HG02763 (cell line): ENCODE data around the gene TMEM158.

Experiments used
- ATAC-seq: cut with Tn5 transposase; IDR thresholded peaks from one replicate; pipeline ENCODE4 v1.9.1; 2021; ENCODE audit warnings: mild to moderate bottlenecking, moderate library complexity; ENCODE audit not compliant: unreplicated experiment

Gene TMEM158

DNA sequence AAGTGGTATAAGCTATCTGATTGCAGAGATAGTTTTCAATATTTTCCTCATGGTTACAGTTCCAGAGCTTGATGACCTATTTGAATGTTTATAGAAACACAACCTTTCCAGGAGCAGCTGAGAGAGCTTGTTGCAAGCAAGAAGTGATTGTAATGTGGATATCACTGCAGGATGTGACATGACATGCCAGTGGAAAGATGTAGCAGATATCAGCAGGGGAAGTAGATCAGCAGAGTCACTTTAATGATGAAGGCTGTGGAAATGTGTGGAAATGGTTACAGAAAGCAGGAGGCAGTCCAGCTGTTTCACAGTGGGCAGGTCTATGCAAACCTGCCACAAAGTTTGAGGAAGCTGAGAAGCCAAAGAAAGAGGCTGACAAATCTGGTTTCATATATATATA lies 21.0 kb downstream of the TMEM158 start:
- no peak for ATAC-seq

DNA sequence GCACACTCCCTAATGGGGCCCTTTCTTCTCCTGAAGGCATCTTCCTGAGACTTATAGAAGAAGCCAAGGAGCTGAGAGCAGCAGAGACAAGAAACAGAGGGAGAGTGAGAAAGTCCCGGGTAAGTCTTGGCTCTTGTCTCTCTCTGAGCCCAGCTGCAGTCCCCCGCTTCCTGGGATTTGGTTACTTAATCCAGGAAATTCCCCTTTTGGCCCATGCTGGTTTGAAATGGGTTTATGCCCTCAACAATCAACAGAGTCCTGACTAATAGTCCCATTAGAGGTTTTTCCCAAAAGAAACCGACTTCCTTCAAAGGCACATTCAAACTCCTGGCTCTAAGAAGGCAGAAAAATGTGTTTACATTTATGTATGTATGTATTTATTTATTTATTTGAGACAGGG lies 22.0 kb downstream of the TMEM158 start:
- no peak for ATAC-seq

DNA sequence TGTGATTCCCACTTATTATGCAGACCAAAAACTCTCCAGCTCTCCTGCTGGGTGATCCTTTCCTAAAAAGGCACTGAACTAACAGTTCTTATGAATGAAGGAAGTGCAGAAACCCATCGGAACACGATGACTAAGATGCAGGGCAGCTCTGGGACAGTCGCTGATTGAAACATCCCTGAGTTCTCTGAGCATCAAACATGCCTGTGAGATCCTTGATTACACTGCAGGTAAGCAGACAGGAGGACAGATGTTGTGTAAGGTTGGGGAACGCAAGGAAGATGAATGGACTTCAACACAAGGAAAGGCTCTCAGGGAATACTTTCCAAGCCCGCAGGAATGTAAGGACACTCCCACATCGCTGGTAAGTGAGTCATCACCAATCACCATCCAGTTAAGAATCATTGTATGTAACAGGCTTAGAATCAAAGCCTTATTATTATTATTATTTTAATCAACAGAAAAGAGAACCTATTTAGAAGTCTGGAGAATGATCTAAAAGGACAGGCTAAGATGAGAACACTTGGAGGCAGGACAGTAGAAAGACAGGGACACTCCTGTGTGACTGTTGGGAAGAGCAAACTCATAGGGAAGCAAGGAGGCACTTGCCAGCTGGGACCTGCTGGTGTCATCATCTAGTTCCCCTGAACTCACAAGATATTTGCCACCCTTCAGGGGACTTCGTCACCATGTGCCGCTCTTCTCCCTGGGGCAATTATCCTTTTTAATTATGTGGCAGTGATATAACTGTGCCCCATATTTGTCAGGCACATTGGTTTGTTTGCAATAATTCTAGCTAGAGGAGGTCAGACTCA lies 26.0 kb downstream of the TMEM158 start:
- no peak for ATAC-seq

DNA sequence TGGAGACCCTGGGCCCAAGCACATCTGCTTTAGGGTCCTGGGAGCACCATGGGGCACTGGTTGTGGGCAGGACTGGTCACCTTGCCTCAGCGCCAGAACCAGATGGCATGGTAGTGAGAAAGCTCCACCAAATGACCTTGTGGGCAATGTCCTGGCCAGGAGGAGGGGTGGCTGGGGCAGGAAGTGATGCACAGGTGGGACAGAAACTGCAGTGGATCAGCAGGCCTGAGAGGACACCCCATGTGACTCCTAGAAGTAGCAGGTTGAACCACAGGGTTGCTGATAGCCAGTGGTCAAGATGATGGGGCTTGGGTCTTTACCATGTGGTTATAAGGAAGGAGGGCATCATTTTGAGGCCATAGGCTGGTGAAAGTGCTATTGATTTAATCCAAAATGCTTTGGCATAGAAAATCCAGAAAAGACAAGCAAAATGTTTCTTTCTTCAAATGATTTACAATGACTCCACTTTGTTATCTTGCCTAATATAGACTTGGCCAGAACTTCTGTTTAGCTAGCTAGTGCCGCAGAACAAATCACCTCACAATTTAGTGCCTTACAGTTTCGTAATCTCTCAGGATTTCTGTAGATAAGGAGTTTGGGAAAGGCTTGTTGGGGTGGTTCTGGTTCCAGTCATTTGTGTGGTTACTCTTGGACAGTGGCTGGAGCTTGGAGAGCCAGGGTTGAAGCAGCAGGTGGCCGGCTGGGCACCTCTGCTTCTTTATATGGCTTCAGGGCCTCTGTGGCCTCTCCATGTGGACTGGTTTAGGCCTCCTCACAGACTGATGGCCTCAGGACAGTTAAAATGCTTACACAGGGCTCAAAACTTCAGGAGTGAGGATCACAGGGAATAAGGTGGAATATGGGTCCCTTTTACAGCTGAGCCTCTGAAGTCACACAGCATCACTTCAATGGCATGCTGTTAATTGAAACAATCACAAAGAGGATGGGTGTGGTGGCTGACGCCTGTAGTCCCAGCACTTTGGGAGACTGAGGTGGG lies 27.5 kb downstream of the TMEM158 start:
- ATAC-seq, result no peak

DNA sequence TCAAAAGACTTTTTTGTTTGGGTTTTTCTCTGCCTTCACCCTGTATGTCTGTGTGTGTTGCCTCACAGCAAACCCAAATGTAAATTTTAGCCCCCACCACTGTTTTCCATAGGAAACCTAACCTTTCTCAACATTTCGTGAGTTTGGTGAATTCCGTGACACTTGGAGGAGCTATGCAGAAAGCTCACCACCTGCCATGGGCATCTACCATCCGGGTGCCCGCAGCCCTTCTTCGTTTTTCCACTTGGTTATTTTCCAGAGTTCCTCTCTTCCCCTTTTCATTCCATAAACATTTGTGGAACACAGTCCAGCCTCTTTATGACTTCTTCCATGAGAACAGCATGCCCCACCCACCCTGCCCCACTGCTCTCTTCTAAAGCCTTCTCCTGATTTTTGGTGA lies 31.3 kb downstream of the TMEM158 start:
- no peak for ATAC-seq

DNA sequence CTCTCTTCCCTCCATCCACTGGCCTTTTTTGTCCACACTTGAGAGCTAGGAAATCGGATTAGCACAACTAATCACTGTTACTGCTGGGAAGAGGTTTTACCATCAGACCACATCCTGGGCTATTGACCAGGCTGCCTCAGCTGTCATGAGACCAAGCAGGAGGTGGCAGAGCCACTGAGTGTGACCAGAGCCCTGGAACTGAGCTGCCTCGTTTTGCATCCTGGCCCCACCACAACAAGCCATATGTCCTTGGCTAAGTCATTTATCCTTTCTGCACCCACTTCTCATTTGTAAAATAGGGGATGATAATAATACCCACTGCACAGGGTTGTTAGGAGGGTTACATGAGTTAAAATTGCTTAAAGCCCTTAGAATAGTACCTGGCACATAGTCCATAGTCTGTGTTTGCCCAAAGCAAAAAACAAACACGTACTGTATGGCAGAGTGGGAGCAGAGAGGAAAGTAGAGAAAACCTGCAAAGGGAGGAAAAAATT lies 34.1 kb downstream of the TMEM158 start:
- ATAC-seq, result no peak

DNA sequence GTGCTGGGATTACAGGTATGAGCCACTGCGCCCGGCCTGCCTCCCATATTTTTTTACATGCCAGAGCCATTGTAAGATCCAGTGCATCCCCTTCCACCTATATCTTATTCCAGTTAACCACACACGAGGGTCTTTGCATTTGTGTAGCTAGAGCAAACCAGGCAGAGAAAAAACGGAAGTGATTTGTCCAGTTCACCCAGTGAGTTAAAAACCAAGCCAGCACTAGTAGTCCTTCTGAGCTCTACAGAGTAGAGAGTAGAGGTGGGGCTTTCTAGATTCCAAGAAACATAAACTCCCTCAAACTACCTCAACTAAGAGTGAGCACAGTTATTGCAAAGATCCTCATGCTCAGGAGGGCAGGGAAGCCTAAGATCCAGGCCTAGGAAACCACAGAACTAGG lies 34.7 kb downstream of the TMEM158 start:
- ATAC-seq, result no peak

DNA sequence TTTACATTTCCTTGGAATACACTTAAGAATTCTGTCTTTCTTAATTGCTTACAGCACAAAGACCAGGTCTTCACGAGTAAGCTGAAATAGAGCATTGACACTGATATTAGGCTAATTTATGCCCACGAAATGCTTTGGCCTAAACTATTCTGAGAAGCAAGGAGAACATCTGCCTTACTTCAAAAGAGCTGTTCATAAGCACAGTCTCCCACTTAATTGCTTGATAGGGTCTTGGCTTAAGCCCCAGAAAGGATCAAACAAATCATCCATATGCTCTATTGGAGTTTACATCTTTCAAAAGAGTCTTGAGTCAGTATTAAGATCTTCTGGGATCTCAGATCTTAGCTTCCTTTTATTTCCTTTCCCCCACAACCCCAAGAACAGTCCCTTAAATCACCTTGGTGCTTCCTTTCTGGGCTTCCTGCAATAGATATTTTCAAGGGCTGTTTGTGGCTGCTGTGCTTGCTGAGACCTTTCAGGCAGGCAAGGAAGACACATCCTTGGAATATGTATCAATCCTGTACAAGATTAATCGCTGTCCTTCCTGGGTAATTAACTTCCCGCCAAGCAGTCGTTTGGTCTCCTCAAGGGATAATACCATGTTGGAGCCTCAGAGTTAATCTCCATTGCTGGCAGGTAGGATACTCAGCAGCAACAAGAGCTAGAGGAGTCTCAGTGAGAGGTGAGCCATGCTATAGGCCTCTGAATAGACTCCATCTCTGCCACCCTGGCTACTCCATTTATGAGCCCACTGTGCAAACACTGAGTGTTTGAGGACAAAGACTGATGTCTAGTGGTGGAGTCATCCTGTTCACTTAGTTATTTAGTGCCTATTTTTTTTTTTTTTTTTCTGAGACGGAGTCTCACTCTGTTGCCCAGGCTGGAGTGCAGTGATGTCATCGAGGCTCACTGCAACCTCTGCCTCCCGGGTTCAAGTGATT lies 37.1 kb downstream of the TMEM158 start:
- ATAC-seq, result no peak

DNA sequence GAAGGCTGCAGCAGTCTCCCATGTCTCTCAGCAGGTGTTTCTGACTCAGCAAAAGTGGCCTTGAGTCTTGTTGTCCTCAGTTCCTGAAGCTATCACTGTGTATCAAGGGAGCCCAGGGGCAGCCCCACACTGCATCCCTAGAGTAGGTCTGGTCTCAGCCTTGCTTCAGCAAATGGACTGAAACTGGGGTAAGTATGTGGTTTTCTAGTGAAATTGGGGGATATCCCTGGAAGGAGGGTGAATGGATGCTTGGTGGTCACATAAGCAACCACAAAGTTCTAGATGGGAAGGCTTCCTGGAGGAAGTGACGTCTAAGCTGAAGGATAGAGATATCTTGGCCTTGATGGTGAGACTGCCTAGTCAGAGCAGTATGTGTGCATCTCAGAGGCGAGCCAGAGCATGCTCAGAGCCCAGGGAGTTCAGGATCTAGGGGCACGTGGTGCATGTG lies 38.4 kb downstream of the TMEM158 start:
- no peak for ATAC-seq

DNA sequence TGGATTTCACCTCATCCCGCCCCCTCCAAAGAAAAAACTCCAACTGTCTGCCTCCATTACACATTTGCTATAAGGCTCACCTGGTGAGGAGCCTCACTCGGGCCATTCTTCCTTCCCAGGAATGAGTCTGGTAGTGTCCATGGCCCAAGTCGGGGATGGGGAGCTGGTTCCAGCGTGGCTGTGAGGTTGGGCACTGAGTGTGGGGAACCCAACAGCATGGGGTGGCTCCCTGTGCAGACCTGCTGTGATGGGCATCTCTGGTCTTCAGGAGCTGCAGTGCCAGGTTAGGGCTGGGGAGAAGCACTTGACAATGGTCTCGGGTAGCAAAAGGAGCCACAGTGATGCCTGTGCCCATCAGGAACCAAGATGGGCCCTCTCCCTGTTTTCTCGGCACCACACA lies 39.2 kb downstream of the TMEM158 start:
- no peak for ATAC-seq

DNA sequence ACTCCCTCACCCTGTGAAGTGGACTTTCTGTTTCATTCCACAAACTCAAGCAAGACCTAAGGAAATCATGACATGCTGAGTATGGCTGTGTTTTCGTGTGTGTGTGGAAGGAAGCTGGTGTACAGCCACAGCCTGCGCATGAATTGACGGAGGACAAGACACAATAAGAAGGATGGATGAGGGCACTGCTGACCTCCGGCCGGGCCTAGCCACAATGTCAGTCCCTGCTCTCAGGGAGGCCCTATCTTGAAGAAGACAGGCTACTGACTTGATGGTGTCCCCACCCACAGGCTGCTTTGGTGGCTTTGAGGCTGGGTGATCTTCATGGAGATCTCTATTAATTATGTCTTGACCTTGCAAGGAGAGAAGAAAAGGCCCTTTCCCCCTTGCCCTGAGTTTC lies 40.6 kb downstream of the TMEM158 start:
- no peak for ATAC-seq

DNA sequence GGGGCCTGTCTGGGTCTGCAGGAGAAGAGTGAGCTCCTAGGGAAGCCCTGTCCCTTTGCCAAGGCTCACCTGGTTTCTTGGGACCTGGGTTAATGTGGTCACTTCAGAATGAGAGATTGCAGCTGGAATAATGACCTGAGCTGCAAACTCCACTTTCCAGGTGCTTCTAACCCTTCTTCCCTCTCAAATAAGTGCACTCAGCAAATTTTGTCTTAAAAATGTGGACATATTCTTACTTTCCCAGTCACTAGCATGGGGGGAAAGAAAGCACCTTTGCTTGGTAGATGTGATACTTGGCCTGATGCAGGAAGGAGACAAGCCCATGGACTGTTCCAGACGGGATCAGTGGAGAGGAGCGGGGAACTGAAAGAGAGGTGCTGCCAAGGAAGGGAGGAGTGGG lies 41.0 kb downstream of the TMEM158 start:
- ATAC-seq, result no peak

DNA sequence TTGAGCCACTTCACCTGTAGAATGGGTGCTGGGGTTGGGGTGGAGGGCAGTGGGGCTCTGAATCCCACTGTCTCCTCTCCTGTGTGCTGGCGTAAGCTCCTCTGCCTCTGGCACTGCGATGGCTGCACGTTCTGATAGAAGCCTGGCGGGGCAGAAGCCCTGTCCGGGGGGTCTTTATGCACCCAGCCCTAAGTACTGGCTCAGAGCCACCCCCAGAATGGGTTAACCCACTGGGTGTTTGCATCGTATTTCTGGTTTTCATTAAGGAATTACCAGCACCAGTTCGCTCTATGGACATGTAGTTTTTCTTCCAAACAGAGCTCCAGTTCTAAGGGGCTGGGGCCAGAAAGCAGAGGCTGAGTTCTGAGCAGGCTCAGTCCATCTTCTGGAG lies 42.2 kb downstream of the TMEM158 start:
- no peak for ATAC-seq

DNA sequence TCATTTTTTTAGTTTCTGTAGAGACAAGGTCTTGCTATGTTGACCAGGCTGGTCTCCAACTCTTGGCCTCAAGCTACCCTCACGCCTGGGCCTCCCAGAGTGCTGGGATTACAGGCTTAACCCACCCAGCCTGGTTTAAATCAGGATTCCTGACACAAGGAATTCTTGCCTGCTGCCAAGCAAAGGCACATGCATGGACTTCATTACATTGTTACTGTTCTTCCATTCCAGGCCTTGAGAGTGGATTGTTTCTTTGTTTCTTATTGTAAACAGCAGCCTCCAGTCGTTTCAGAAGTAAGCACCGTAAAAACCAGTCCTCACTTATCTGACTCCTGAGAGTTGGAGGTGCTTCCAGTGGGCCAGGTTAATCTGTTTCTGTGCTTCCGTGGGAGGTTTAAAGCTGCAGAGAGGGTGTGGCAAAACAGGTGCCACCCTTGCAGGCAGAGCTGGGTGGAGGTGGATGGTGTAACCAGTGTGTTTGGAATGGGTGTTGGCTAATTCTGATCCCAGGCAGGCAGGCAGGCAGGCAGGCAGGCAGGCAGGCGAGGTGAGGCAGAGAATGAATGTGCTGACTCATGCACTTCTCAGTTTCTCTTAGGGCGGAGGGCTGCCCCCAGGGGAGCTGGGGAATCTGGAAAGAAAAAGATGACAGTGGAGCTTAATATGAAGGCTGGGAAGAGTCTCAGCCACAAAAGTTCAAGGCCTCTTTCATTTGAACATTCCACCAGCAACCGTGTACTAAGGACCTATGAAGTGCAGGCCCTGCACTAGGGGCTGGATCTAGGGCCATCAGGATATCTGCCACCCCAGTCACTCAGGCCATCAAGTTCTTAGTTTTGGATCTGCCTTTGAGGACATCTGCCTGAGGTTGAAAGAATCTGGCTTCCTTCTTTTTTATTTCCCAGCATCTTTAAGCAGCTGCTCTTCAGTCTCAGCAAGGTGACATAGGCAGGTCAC lies 42.9 kb downstream of the TMEM158 start:
- no peak for ATAC-seq

DNA sequence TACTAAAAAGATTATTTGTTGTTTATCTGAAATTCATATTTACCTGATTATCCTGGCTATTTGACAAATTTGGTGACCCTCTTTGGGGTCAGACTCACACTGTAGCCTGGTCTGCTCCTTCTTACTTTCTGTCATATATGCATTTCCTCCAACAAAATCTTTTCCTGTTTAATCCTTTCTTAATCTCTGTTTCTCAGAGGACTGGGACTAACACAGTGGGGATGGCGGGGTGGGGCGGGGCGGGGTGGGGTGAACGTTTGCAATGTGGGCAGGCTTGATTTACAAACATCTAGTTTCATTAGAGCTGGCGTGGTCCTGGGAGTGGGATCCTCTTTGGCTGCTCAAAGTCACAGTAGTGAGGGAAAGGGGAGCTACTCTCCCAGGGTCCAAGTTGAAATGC lies 44.6 kb downstream of the TMEM158 start:
- ATAC-seq, result no peak

DNA sequence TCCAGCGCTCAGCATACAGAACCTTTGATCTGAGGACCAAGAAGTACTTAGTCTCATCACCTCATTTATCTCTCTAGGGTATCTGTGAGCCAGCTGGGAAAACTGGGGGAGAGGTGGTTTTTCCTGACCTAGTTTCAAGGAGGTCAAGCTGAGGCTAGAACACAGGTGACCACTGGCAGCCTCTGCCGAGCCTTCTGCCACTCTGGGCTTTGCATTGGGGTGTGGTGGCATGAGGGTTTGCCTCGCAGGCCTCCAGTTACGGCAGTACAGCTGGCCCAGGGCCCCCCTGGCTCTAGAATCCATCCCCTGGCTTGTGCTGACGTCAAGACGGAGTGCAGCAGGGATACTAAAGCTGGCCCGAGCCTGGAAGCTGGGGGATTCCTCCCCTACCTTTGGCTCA lies 45.2 kb downstream of the TMEM158 start:
- no peak for ATAC-seq

DNA sequence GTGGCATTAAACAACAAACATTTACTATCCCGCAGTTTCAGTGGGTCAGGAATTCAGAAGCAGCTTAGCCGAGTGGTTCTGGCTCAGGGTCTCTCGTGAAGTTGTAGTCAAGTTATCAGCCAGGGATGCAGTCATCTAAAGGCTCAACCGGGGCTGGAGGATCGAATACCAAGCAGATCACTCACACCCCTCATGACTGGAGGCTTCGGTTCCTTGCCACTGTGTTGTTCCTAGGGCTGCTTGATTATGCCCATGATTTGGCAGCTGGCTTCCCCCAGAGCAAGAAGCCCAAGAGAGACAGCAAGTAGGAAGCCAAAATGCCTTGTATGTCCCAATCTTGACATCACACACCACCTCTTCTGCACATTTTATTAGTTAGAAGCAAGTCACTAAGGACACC lies 46.0 kb downstream of the TMEM158 start:
- ATAC-seq, result no peak

DNA sequence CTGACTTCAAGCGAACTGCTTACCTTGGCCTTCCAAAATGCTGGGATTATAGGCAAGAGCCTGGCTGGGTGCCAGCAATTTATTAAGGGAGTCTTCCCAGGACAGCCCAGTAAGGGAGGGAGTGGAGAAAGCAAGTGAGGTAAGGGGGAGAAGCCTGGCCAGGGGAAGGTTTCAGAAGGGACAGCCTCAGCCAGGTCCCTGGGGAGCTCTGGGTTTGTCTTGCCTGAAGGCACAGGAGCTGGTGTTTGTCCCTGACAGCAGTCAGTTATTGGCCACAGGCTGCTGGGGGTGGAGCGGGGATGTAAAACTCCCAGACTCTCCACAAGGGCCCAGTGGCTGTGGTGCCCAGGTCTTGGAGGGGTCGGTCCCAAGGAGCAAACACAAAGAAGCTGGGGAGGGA lies 46.9 kb downstream of the TMEM158 start:
- no peak for ATAC-seq

DNA sequence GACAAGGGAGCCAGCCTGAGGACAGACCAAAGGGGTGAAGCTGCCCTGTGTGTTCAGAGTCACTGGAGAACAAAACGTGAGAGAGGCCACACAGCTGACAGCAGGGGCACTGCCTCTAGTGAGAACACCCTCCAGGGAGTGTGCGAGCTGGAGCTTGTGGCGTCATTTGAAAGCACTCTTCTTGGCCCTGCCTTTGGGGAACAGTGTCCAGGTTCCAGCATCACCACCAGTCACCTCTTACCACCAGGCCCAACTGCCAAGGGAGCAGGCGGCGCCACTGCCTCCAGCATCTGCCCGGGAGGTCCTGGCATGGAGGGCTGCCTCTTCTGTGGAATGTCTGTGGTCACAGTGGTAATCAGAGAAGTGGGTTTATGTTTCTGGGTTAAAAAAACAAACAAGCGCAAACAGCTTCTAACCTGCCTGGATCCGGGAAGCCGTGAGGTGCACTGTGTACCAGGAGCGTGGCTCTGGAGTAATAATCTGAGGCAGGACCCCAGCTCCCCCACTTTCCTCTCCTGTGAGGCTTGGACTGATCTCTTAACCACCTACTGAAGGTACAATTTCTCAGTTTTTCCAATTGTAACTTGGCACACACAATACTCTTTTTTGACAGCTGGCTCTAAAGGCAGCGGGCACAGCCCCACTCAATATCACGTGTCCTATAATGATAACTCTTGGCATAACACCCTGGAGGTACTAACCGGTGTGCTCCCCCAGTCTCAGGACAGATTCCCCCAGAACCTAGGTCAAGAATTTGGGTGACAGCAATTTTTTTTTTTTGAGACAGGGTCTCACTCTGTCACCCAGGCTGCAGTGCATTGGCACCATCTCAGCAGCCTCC lies 47.7 kb downstream of the TMEM158 start:
- no peak for ATAC-seq
